Measurements from ENCODE around the gene BMP7.

Gene BMP7

DNA sequence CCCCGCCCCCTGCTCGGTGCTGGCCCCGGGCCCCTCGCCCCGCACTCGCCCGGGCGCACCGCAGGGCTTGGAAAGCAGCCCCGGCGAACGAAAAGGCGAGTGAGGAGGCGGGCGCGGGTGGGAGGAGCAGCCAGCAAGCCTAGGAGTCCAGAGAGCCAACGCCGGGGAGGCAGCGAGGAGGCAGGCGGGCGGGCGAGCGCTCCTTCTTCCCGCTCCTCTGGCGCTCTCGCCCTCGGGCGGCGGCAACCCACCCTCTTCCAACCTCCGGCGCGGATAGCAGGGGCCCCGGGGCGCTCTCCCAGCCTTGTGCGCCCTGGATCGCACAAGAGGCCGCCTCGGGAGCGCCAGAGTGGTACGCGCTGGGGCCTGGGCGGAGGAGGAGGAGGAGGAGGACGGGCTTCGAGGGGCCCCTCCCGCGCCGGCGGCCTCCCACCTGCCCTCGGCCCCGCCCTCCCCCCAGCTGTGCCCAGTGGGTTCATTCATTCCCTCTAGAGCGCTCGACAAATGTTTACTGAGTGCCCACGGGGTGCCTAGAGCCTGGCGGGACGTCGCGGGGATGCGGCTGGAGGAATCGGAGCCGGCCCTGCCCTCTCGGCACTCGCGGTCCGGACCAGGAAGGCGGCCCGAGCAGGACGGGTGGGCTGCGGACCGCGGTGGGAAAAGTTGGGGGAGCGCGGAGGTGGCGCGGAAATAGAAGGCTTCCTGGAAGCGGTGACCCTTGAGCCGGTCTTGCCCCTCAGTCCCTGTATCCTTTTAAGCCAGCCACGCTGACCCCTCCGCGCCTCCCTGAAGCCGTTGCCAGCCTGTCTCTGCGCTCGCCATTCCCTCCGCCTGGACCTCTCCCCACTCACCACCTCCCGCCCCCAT, at the start of gene BMP7:
Gene BMP7, minus strand, starts transcription at position 351 of the 867 bp plus-strand sequence. CDS start 519 bp downstream, outside the sequence.
- no peak for DNase-seq

DNA sequence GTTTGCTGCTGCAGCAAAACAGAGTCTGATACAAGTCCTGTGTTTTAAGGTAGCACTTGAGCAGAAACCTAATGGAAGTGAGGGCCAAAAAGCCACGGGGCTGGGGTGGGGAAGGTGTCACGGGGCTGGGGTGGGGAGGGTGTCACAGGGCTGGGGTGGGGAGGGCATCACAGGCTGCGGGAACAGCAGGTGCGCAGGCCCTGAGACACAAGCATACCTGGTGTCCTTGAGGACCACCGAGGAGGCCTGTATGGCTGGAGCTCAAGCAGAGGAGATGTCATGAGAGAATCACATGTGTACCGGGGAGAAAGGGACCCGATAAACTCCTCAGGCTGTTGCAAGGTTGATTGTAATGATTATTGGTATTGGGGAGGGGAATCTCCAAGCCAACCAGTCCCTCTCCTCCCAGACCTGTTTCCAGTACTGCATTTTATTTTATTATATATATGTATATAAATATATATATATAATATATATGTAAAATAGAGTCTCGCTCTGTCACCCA, 49.6 kb upstream of the BMP7 start:
- no peak for DNase-seq

DNA sequence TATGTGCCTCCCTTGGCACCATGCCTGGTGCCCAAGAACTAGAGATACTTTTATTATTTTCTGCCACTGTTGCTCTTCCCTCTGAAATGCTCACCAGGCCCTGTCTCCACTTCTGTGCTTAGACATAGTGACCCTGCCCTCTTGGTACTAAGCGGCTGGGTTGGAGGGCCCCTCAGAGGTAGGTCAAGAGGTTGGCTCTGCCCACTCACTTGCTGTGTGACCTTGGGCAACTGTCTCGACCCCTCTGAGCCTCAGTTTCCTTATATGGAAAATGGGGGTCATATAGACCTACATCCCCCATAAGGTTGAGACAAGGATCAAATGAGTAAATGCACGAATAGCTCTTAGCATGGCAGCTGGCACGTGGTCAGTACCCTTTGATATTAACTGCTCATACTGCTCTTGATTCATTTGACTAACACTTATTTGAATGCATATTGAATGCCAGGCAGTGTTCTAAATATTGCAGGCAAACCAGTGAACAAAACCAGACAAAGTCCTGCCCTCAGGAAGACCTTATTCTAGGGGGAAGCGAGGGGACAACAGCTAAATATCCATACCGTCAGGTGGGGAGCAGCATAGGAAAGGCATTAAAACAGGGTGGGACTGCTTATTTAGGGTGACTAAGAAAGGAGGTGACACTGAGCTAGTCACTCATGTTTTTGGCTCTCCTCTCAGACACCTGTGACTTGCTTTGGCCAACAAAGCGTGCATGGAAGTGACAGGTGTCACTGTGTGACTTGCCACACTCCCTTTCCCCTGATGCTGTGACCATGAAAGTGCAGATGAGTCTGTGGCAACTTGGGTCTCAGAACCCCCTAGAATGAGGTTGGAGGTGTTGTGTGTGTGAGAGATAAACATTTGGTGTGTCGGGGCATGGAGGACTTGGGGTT, 48.9 kb upstream of the BMP7 start:
- DNase-seq, result no peak

DNA sequence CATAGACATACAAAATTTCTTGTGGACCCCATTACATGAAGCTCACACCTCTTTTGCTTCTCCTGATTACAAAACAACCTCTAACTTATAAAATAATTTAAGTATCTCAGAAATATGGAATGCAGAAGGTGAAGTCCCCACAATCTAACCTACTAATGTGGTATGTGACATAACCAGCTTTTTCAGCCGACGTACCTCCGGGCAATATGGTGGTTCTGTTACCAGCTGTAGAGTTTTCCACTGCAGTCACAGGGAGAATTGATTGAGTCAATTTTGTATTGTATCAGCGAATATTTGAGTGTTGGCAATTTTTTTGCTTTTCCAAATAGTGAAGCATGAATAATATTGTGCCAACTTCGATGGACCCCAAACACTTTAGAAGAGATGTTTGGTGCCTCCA, 47.5 kb upstream of the BMP7 start:
- no peak for DNase-seq

DNA sequence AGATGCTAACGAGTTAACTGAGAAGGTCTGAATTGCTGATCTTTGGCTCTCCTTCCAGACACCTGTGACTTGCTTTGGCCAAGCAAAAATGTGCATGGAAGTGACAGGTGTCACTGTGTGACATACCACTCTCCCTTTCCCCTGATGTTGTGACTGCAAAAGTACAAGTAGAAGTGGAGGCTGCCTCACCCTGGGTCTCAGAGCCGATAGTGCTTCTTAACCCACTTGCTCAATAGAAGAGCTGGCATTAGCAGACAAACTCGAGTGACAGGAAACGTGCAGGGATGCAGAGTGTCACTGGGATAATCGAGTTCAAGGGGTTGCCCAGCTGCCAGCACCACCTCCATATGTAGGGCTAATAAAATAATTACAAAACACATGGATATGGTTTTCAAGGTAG, 46.8 kb upstream of the BMP7 start:
- no peak for DNase-seq

DNA sequence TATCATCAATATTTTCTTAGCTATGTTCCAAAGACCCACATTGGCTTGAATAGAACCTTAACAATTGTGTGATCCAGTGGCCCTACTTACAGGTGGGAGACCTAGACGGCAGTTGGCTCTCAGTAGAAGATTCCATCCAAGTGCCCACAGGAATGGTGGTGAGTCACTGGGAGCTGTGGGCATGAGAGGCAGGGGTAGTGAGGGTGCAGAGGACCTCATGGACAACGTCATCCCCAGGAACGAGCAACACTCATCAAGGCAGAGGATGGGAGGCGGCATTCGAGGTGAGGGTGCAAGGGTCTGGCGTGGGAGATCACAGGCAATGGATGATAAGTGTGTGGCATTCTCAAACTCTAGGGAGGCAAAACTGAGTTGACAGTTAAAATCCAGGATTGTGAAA, 45.7 kb upstream of the BMP7 start:
- DNase-seq, result no peak

DNA sequence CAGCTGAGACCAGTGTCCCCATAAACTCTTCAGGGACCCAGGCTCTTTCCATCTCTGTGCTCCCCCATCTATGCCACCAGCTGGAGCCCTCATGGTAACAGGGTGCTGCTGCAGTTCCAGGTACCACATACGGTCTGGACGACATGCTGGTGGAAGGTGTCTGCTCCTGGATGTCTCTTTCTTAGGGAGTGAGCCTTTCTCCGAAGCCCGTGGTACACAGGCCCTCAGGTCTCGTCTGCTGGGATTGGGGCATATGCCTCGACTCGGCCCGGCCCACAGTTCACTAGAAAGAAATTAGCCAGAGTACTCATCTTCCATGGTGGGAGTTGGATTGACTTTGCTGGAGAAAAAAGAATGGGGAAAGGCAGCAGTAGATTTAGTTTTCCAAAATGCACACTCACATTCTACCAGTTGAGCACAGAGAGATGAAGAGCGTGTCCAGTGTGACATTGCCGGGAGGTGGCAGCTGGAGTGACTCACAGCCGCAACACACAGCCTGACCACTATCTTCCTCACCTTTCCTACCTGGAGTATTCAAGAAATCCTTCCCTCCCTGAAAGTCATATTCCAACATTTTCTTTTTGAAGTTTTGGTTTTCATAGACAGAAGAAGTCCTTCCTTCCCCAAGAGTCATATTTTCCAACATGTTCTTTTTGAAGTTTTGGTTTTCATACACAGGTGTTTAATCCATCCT, 44.5 kb upstream of the BMP7 start:
- no peak for DNase-seq

DNA sequence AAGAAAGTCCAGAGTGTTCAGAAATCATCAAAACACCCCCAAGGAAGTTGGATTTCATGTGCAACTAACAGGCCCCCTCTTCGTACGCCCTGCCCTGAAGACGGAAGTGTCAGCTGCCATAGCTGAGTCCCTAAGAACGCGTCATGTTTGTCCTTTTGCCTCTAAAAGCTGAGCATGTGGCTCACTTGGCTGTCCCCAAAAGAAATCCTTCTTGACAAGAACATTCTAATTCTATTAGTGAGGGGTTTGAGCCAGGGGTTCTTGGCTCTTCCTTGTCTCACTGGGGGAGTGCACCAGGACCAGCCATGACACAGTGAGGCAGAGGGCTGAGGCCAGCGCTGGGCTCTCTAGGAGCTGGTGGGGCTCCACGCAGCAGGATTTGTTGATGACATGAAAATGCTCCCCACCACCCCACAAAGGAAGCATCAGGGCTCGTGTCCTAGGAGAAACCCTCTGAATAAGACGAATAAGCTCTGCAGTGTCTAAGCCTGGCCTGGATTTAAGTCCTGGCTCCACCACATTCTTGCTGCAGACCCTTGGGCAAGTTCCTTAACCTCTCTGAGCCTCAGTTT, 43.2 kb upstream of the BMP7 start:
- DNase-seq, result no peak

DNA sequence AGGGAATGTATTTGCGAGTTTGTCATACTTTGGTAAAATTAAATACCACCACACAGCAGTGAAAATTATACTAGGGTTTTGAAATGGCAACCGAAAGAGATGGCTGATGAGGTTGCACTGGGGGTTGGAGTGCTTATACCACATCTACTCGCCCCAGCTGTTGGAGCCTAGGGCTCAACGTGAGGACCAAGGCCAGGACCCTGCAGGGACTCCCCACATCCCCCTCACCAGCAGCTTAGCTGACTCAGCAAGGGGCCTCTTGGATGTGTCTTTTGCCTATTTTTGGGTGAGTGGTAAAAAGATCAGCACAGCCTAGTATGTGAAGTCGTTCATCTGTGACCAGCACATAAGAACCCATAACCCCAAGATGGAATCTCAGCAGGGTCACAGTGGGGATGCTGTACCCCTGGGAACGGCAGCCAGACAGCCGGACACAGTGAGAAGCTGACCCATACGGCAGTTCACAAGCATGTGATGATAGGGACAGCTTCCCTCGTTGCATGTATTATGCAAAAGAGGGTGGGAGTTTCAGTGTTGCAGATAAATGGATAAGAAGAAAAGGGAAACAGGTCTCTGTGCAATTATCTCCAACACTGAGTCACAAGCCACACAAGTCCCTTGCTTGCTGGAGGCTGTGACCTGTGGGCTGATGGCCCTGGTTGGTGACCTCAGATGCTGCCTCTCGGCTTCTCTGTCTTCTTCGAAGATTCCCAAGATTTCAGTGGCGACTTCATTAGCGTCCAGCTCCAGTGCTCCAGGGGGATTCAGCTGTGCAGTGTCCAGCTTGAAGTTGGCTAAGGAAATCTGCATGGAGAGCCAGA, 42.2 kb upstream of the BMP7 start:
- DNase-seq, result no peak

DNA sequence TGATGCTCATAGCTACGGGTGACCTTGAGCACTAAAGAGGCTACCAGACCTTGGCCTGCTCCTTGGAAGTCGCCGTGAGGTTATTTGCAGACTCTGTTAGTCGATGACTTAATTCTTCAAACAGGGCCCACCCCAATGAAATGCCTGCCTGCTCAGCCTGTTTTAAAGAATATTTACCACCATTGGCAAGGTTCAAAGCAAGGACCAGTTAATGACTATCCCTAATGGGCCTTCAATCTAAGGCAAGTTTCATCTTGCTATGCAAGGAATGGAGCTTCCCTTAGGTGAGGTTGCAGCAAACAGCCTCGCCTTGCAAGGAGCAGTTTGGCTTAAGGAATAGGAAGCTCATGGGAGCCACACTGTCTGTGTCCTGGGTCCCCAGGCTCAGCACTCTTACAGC, 40.3 kb upstream of the BMP7 start:
- no peak for DNase-seq

DNA sequence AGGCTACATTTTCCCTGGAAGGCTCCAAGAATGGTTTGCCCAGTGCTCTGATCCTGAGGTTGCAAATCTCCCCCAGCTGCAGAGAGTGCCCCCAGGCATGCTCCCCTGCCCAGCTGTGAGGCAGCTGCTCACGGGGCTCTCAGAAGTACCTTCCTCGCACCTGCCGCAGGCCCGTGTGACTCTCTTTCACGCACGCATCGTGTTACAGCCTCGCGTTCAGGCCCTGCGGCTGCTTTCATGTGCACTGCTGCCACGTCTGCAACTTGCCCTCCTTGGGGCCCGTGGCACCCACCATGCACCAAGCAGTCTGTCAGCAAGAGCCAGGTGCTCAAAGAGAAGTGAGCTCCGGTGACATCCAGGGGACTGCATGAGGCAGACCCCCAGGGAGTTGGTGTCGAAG, 34.6 kb upstream of the BMP7 start:
- DNase-seq, result no peak

DNA sequence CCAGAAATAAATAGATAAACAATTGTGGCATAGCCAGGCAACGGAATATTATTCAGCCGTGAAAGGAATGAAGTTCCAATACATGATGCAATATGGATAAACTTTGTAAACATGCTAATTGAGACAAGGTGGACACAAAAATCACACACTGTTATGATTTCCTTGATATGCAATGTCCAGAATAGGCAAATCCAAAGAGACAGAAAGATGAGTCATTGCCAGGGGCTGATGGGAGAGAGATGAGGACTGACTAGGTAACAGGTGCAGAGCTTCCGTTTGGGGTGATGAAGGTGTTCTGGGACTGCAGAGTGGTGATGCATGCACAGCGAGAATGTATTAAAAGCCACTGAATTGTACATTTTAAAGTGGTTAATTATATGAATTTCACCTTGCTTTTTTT, 32.0 kb upstream of the BMP7 start:
- no peak for DNase-seq

DNA sequence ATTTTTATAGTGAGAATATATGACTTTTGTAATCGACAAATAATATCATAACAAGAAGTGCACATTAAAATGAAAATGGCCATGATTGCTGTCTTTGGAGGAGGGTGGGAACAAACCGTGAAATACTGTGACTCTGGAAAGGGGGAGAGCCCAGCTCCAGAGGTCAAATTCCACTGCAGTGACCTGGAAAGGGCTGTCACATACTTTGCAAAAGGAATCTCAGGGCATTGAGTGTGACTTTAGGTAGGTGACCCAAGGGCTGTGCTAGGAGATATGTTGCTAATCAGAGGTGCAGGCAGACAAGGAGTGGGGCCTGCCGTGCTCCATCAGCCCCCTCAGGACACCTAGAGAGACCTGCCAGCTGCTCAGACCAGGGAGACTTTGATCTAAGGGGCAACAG, 28.1 kb upstream of the BMP7 start:
- DNase-seq, result no peak

DNA sequence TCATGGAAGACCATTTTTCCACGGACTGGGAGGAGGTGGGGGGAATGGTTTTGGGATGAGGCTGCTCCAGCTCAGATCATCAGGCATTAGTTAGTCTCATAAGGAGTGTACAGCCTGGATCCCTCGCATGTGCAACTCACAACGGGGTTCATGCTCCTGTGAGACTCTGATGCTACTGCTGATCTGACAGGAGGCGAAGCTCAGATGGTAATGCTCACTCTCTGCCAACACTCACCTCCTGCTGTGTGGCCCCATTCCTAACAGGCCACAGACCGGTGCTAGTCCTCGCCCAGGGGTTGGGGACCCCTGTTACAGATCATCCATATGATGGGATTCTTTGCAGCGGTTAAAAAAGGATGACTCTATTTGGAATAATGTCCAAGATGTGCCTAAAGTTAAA, 27.6 kb upstream of the BMP7 start:
- no peak for DNase-seq

DNA sequence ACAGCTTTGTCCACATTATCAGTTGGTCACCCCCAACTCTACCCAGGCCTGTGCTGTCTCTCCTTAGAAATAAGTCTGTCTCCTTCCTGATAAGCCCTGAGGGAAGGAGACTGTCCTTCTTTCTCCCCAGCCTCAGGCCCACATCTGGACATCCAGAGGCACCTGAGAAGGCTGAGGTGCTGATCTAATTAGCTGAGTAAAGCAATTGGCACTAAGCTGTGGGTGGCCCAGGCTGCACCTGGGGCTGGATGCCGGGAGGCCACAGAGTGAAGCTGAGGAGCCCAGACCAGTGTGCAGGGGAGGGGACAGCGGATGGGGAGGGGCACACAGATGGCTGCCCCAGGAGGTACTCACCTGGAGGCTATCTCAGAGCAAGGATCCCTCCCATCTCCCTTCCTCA, 26.2 kb upstream of the BMP7 start:
- no peak for DNase-seq

DNA sequence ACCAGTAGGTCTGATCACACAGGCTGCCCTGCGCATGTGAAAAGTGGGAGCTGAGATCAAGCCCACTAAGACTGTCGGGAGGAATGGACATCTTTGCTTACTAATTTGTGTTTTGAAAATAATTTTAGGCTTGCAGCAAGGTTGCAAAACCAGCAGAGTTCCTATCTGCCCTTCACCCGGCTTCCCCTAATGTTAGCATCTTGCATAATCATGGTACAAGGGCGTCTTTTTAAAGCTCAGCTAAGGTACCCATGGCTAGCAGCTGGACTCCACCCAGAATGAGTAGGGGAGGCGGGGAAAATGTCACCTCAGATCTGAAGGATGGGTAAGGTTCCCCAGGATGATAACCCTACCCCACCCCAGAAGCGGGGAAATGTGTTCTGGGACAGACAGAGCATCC, 25.3 kb upstream of the BMP7 start:
- no peak for DNase-seq

DNA sequence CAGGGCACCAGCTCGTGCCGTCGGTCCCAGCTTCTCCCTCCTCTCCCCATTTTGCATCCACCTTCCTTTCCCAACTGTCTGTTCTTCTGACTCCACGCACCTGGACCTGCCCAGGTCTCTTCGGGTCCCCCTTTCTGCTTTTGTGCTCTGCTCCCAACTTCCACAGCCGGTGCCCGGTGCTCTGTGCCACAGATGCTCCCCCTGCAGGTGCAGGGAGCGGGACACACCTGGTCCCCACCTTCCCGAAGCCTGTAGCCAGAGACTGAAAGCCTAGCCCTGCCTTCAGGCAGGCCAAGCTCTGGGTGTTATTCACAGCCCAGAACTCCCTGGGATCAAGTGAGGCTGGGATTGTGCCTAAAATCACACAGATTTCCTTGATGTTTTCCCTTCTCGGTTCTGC, 24.6 kb upstream of the BMP7 start:
- DNase-seq, result no peak

DNA sequence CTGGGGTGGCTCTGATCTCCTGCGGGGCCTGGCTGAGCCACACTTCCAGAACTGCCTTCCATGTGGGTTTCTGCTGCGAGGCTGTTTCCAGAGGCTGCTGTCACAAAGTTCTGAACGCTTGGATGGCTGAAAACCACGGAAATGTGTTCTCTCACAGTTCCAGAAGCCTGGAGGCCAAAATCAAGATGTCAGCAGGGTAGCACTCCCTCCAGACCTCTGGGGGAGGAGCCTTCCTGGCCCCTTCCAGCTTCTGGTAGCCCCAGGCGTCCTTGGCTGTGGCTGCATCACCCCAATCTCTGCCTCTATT, 23.7 kb upstream of the BMP7 start:
- DNase-seq, result no peak

DNA sequence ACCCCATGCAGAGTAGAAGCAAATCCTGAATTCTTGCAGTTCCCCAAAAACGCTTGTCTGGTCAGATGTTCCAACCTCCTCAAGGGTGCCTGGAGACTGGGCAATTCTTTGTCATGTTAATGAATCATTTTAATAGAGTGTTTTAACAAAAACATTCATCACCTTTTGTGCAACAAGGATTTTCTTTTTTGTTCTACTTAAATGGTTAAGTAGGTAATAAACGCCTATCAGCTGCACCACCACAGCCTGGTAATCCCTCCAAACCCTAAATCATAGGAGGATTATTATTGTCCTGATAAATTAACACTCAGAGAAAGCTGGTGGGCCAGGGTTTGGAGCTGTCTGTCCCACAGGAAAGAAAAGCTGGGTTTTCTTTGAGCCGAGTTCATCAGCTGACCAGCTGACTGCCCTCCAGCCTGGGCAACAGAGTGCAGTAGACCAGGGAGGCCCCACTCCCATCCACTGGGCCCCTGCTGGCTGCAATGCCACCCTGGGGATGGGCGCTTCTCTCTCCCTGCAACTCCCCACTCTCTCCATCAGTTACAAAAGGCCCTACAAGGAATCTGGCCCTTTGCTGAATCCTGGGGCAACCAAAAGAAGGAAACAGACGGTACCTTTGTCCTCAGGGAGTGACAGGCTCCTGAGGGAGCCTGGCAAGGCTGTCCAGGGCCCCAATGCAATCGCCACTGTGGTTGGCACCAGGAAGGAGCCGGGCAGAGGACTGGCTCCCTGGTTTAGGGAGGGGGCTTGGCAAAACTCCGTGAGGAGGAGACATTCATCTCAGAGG, 23.1 kb upstream of the BMP7 start:
- DNase-seq, result no peak

DNA sequence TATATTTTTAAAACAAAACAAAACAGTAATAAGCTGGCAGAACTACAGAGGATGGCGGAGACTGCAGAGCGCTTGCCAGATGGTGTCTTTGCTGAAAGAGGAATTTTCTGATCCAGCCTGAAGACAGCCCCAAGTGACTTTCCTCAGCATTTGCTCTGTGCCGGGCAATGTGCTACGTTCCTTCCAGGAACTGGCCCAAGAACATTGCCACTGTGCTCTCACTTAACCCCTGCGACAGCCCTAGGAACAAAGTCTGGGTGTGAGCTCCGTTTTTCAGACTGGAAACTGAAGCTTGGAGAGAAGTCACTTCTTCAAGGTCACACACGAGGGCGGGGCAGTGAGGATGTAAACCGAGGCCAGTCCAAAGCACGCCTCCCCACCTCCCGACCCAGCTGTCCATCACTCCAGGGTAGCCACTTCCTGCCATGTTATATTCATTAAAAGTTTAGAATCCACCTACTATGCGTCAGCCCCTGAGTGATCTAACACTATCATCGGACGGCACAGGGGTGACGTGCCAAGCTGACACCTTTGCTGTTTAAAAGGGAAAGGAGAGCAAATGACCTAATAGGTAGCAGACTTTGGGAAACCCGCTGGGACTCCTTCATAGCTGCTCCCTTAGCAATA, 22.3 kb upstream of the BMP7 start:
- no peak for DNase-seq

DNA sequence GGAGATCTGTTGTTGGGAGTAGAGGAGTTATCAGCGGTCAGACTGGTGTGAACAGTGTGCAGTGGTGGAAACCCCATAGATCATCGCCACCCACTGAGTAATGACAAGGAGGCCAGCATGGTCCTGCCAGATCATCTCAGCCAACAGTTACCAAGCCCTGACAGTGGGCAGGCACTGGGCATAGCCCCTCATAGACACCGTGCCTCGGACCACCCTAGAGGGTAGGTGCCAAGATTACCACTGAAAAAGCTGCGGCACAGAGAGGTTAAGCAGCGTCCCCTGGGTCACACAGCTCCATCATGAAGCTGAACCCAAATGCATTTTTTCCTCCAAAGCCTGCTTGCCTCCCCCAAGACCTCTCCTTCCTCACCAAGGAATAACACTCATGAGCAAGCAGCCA, 21.5 kb upstream of the BMP7 start:
- DNase-seq, result no peak

All from NCI-H524 treated with DMSO at 0.1 percent for 48 hours (cell line).